Activated naive CD4-positive, alpha-beta T cell treated with anti-CD3 and anti-CD28 coated beads, Interleukin-2, amount 50 U/mL, for 24 hours (primary cell): ENCODE measurements around the gene PGAP3.

Experiments
- H3K27ac Mint-ChIP-seq: one replicate; pipeline ENCODE4 v1.8.0; 2021; ENCODE audit warnings: mild to moderate bottlenecking, mixed read lengths
- H3K27me3 Mint-ChIP-seq: one replicate; pipeline ENCODE4 v1.8.0; 2021; ENCODE audit warnings: mixed read lengths
- H3K36me3 Mint-ChIP-seq: one replicate; pipeline ENCODE4 v1.8.0; 2021; ENCODE audit warnings: mixed read lengths
- H3K4me1 Mint-ChIP-seq: one replicate; pipeline ENCODE4 v1.8.0; 2021; ENCODE audit warnings: mixed read lengths
- H3K4me3 Mint-ChIP-seq: one replicate; pipeline ENCODE4 v1.8.0; 2021; ENCODE audit warnings: mild to moderate bottlenecking, mixed read lengths
- H3K9me3 Mint-ChIP-seq: one replicate; pipeline ENCODE4 v1.8.0; 2021; ENCODE audit warnings: mixed read lengths

Gene PGAP3

DNA sequence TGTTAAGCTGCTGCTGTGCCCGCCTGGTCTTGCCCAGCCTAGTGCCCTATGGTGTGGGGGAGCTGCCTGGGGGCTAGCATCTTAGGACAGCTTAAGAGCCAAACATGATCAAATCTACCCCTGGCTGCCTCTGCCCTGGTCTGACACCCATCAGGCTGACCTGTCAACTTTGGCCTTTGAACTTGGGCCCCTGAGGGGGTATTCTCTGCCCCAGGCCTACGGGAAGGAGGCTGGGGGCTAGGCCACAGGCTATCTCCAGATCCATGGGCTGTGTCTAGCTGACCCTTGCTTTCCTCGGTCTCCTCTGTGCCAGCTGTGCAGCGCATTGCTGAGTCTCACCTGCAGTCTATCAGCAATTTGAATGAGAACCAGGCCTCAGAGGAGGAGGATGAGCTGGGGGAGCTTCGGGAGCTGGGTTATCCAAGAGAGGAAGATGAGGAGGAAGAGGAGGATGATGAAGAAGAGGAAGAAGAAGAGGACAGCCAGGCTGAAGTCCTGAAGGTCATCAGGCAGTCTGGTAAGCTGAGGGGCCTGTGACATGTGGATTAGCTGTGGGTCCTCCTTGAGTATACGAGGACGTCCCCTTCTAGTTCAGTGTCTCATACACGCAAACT lies 54.2 kb downstream of the PGAP3 start:
- Mint-ChIP-seq H3K27ac (no peak overlapping the region), H3K36me3 (peaks cover 4% of the 10 kb centered on the region), H3K27me3 (peaks cover 4% of the 10 kb centered on the region), H3K9me3 (no peaks in the 10 kb centered on the region), H3K4me1 (peaks cover 35% of the 10 kb centered on the region), H3K4me3 (no peak overlapping the region)

DNA sequence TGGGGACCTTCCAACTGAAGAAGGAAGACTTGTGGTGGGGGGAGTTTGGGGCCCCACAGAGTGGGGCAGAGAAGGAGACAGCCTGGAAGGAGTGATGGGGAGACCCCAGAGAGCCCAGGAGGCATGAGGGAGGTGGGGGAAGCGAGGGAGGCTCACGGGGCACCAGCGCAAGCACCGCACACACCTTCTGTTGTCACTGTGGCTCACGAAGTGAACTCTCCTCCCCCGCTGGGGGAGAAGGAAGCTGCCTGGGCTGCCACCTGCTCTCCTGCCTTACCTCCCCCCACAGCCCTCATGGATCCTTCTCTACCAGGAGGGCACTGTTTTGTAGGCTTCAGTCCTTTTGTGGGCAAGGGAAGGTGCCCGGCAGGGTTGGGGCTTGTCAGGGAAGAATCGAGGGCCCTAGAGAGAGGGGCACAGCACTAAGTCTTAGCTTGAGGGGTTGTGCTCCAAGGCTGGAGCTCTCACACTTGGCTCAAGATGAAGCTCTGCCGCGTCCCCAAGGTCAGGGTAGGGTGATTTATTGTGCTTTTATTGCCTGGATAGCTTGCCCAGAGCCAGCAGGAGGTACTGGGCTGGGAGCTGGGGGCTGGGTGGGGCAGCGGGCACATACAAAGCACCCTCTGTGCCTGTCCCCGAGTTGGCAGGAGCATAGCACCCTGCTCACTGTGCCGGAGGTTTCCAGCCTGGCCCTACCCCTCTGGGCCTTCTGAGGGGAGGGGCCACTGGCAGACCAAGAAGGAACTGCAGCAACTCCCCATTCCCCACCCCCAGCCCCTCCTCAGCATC lies 55.5 kb downstream of the PGAP3 start:
- Mint-ChIP-seq H3K27ac (no peak overlapping the region), H3K9me3 (no peaks in the 10 kb centered on the region), H3K36me3 (no peaks in the 10 kb centered on the region), H3K4me1 (peaks cover 22% of the 10 kb centered on the region), H3K4me3 (no peak overlapping the region), H3K27me3 (peaks cover 10% of the 10 kb centered on the region)

- H3K27me3 Mint-ChIP-seq: peaks cover 12% of the 10 kb centered on the region
- no peak overlapping the region for H3K4me3 Mint-ChIP-seq
- H3K4me1 Mint-ChIP-seq: peaks cover 20% of the 10 kb centered on the region
- H3K27ac Mint-ChIP-seq: no peak overlapping the region
- H3K9me3 Mint-ChIP-seq: no peaks in the 10 kb centered on the region
- H3K36me3 Mint-ChIP-seq: no peaks in the 10 kb centered on the region
Measured at GRCh38 chr17:39631403-39631802, 56.5 kb downstream of the PGAP3 start.

DNA sequence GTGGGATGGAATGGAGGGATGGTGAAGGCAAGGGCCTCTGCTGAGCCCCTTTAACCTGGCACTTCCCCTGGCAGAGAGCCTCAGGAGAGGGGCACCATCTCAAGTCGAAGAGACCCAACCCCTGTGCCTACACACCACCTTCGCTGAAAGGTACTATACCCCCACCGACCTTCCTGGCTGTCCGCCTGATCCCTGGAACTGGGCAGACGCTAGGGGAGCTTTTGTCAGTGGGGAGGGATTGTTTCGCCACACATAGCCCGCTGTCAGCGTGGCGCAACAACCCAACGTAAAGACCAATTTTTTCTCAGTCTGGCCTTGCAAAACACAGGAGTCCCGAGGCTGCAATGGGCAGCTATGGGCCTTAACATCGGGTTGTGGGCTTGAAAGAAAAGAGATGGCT lies 58.0 kb downstream of the PGAP3 start:
- no peaks in the 10 kb centered on the region for H3K9me3 Mint-ChIP-seq
- H3K36me3 Mint-ChIP-seq: no peaks in the 10 kb centered on the region
- no peak overlapping the region for H3K27ac Mint-ChIP-seq
- H3K27me3 Mint-ChIP-seq: peaks cover 19% of the 10 kb centered on the region
- peaks cover 19% of the 10 kb centered on the region for H3K4me1 Mint-ChIP-seq
- H3K4me3 Mint-ChIP-seq: no peak overlapping the region

DNA sequence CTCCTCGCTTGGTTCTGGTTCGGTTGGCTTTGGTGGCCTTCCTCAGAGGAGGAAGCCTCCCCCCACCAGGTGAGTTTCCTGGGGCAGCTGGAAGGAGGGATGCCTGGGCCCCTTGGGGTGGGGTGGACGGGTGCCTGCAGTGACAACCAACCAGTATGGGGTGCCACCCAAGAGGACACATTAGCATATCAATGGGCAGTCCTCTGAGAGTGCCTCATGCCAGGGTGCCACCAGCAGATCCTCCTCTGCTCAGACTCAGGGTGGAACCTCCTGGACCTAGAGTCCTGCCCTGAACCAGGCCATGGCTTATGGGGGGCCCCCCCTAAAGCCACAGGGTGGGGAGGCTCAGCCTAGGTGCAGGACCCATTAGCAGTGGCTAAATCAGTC lies 58.4 kb downstream of the PGAP3 start:
- Mint-ChIP-seq H3K4me1 (peaks cover 17% of the 10 kb centered on the region), H3K27ac (peak overlapping the region; percentile 30), H3K9me3 (no peaks in the 10 kb centered on the region), H3K27me3 (peaks cover 20% of the 10 kb centered on the region), H3K4me3 (no peak overlapping the region), H3K36me3 (no peaks in the 10 kb centered on the region)

DNA sequence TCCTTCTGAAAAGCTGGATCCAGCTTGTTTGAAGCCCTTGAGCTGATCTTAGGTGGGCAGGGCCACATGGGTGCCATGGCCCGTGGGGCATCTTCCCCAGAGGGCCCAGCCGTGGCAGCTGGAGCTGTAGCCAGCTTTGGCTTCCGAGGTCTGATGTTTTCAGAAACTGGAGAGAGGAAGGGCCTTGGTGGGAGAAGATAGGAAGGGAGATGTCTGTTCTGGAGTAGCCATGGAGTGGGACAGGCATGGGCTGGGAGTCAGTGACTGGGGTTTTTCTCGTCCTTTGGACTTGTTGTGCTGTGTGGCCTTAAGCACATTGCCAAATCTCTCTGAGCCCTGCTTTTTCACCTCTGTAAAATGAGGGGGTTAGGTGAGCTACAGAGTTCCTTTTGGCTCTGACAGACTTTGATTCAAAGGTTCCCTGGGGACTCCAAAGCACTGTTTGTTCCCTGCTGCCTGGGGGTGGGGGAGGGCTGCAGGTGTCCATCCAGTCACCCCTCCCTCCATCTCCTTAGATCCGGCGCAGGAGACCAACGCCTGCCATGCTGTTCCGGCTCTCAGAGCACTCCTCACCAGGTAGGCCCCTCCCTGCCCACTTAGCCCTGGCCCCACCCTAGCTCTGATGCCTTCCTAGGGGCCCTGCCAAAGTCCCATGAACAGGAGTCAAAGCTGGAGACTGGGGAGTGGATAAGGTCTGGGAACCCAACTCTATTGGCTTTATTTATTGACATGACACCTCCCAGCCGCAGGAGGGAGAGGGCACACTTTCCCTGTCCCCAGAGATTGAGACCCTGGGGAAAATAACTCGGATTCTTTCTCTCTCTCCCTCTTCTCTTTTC lies 59.0 kb downstream of the PGAP3 start:
- H3K36me3 Mint-ChIP-seq: no peaks in the 10 kb centered on the region
- H3K4me3 Mint-ChIP-seq: no peak overlapping the region
- H3K4me1 Mint-ChIP-seq: peaks cover 14% of the 10 kb centered on the region
- peak overlapping the region; percentile 30 for H3K27ac Mint-ChIP-seq
- peaks cover 21% of the 10 kb centered on the region for H3K27me3 Mint-ChIP-seq
- no peaks in the 10 kb centered on the region for H3K9me3 Mint-ChIP-seq

GRCh38 chr17:39627712-39628516 lies 59.9 kb downstream of the PGAP3 start:
- H3K27ac Mint-ChIP-seq: no peak overlapping the region
- peaks cover 21% of the 10 kb centered on the region for H3K4me1 Mint-ChIP-seq
- H3K9me3 Mint-ChIP-seq: no peaks in the 10 kb centered on the region
- peaks cover 21% of the 10 kb centered on the region for H3K27me3 Mint-ChIP-seq
- H3K4me3 Mint-ChIP-seq: no peak overlapping the region
- no peaks in the 10 kb centered on the region for H3K36me3 Mint-ChIP-seq

DNA sequence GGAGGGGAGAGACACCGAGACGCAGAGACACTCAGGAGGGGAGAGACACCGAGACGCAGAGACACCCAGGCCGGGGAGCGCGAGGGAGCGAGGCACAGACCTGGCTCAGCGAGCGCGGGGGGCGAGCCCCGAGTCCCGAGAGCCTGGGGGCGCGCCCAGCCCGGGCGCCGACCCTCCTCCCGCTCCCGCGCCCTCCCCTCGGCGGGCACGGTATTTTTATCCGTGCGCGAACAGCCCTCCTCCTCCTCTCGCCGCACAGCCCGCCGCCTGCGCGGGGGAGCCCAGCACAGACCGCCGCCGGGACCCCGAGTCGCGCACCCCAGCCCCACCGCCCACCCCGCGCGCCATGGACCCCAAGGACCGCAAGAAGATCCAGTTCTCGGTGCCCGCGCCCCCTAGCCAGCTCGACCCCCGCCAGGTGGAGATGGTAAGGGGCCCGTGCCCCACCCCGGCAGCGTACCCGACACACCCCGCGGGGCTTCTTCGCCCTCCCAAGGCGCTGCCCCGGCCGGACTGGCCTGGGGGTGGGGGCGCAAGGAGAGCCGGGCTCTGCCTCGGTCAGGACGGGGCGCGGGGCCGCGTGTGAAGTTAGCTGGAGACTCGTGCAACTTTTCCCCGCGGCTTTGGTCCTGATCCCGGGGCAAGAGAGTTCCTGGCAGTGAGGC lies 60.7 kb downstream of the PGAP3 start:
- Mint-ChIP-seq H3K27me3 (peaks cover 21% of the 10 kb centered on the region), H3K4me1 (peaks cover 26% of the 10 kb centered on the region), H3K27ac (no peak overlapping the region), H3K4me3 (peak overlapping the region; percentile 61), H3K9me3 (no peaks in the 10 kb centered on the region), H3K36me3 (no peaks in the 10 kb centered on the region)

- H3K9me3 Mint-ChIP-seq: no peaks in the 10 kb centered on the region
- peaks cover 21% of the 10 kb centered on the region for H3K27me3 Mint-ChIP-seq
- peak within 1 kb of the TSS; percentile 23 for H3K27ac Mint-ChIP-seq
- H3K4me1 Mint-ChIP-seq: peaks cover 27% of the 10 kb centered on the region
- H3K4me3 Mint-ChIP-seq: peak within 1 kb of the TSS; percentile 61
- no peaks in the 10 kb centered on the region for H3K36me3 Mint-ChIP-seq
Measured at GRCh38 chr17:39626171-39627046, 61.4 kb downstream of the PGAP3 start, which contains the start of gene PPP1R1B. PPP1R1B (plus strand) TSS chr17:39626952; CDS start chr17:39627393, 441 bp downstream.

DNA sequence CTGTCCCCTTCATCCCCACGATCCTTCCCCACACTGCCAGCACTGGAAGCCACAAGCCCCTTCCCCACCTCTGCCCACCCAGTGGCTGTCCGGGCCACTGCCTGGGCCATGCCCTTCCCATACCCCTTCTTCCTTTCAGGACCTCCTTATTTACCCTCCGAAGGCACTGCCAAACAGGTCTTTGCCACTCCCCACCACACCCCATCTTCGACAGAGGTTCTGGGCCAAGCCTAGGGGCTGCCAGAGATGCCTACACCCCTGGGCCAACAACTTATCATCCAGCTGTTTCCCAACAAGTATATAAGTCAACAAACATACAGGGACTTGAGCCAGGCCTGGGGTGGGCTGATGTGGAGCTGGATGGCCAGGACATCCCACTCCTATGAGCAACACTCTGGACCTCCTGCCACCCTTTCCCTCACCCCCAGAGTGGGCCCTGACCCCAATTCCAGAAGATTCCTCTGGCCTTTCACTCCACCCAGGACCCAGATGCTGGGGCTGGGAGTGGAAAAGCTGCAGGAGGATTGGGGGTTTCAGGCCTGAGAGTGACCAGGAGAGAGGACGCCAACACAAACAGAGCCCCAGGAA lies 62.6 kb downstream of the PGAP3 start:
- Mint-ChIP-seq H3K4me1 (peaks cover 22% of the 10 kb centered on the region), H3K27ac (peak overlapping the region; percentile 74), H3K4me3 (no peak overlapping the region), H3K36me3 (no peaks in the 10 kb centered on the region), H3K27me3 (peaks cover 18% of the 10 kb centered on the region), H3K9me3 (no peaks in the 10 kb centered on the region)

GRCh38 chr17:39624313-39624712 lies 63.5 kb downstream of the PGAP3 start:
- Mint-ChIP-seq H3K27ac (peak overlapping the region; percentile 26), H3K4me3 (no peak overlapping the region), H3K27me3 (peaks cover 18% of the 10 kb centered on the region), H3K36me3 (no peaks in the 10 kb centered on the region), H3K4me1 (peaks cover 22% of the 10 kb centered on the region), H3K9me3 (no peaks in the 10 kb centered on the region)

DNA sequence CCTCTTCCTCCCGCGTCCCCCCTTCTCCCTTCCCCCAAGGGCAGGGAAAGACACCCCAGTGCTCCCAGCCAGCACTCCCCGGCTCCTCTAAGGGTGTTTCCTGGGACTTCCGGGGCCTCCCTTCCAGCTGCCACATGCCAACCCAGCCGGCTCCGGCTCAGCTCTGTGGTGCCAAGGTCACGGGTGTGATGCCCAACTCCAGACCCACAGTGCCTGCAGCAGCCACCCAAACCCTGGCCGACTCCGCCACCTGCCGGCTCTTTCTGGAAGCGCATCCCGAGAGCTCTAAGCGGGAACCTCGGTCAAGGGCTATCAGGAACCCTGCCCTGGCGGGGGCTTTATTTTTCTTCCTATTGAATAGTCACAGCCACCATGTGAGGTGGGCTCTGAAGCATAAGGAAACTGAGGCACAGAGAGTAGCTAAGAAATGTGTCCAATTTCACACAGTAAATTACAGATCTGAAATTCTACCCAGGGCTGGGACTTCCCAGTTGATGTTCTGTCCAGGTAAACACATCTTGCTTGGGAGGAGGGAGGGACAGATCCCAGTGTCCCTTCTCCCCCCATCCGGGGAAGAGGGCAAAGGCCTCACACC lies 64.4 kb downstream of the PGAP3 start:
- Mint-ChIP-seq H3K27ac (no peak overlapping the region), H3K4me1 (peaks cover 22% of the 10 kb centered on the region), H3K9me3 (no peaks in the 10 kb centered on the region), H3K4me3 (no peak overlapping the region), H3K27me3 (peaks cover 15% of the 10 kb centered on the region), H3K36me3 (no peaks in the 10 kb centered on the region)

- peaks cover 11% of the 10 kb centered on the region for H3K27me3 Mint-ChIP-seq
- H3K9me3 Mint-ChIP-seq: no peaks in the 10 kb centered on the region
- H3K27ac Mint-ChIP-seq: peak overlapping the region; percentile 66
- H3K4me1 Mint-ChIP-seq: peaks cover 22% of the 10 kb centered on the region
- peak overlapping the region; percentile 51 for H3K4me3 Mint-ChIP-seq
- no peaks in the 10 kb centered on the region for H3K36me3 Mint-ChIP-seq
Measured at GRCh38 chr17:39622380-39623006, 65.4 kb downstream of the PGAP3 start.
